Erythroblast (primary cell): ENCODE data around the gene RNF212.

Experiments used
- GATA1 ChIP-seq: IDR thresholded peaks from 2 replicates; pipeline ENCODE4 v1.6.1; 2011; ENCODE audit warnings: low read depth, mild to moderate bottlenecking, control low read depth, low read length, moderate library complexity
- POLR2A ChIP-seq: IDR thresholded peaks from 2 replicates; pipeline ENCODE4 v1.6.1; 2011; ENCODE audit warnings: mild to moderate bottlenecking, low read length

- no peak for TF ChIP-seq POLR2A
- no peak for TF ChIP-seq GATA1
Observed at GRCh38 chr4:1047976-1048772, 65.2 kb downstream of the RNF212 start.
